ENCODE data around the gene BFAR.

DNA sequence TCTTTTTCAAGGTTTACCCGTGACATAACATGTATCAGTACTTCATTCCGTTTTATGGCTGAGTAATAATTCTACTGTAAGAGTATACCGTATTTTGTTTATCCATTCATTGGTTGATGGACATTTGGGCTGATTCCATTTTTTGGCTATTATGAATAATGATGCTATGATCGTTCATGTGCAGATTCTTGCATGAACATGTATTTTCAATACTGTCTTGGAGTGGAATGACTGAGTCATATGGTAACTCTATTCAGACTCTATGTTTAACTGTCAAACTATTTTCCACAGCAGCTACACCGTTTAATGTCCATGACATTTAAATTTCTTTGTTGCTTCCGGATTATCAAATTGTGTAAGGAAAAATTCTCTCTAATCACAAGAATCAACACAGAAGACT, 17.9 kb downstream of the BFAR start:
- TF ChIP-seq, protein P1, sequence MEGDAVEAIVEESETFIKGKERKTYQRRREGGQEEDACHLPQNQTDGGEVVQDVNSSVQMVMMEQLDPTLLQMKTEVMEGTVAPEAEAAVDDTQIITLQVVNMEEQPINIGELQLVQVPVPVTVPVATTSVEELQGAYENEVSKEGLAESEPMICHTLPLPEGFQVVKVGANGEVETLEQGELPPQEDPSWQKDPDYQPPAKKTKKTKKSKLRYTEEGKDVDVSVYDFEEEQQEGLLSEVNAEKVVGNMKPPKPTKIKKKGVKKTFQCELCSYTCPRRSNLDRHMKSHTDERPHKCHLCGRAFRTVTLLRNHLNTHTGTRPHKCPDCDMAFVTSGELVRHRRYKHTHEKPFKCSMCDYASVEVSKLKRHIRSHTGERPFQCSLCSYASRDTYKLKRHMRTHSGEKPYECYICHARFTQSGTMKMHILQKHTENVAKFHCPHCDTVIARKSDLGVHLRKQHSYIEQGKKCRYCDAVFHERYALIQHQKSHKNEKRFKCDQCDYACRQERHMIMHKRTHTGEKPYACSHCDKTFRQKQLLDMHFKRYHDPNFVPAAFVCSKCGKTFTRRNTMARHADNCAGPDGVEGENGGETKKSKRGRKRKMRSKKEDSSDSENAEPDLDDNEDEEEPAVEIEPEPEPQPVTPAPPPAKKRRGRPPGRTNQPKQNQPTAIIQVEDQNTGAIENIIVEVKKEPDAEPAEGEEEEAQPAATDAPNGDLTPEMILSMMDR (IDR thresholded peaks at IDR 0.05) = no peak
- TF ChIP-seq POLR2AphosphoS5 (IDR thresholded peaks at IDR 0.05) = no peak
- no peak for TF ChIP-seq EP300 (IDR thresholded peaks at IDR 0.05)
- TF ChIP-seq POLR2A (IDR thresholded peaks at IDR 0.05) = no peak
